ENCODE data around the gene MEPCE. TPM values are rescaled to one million over a fixed set of nuclear protein-coding genes. Genes with fewer than 3 reads are reported as not detected.

Gene MEPCE
- total and polyA plus RNA-seq, 9 of the 15 experiments (the other 6 are each of a cell fraction or from before 2014, with no cell fraction given) = 10.9 to 76.3 (median 44.1) TPM

- TF ChIP-seq NFE2 (IDR thresholded peaks at IDR 0.05; ENCODE audit: low read depth) = peak; percentile 82
- no peak for TF ChIP-seq ZNF785 (CRISPR knock-in tag; IDR thresholded peaks at IDR 0.05)
- TF ChIP-seq HLTF (IDR thresholded peaks at IDR 0.05) = peak; percentile 82; the same call in 1 of the 2 replicates
- peak; percentile 85; the same call in 1 of the 2 replicates for TF ChIP-seq FOXP4 (CRISPR knock-in tag; IDR thresholded peaks at IDR 0.05; ENCODE audit: borderline replicate concordance)
- TF ChIP-seq PURB (CRISPR knock-in tag; IDR thresholded peaks at IDR 0.05; ENCODE audit: low read depth) = no peak
- no peak for TF ChIP-seq SMAD1 (IDR thresholded peaks at IDR 0.05; ENCODE audit: low read depth, low read length, partially characterized antibody)
- TF ChIP-seq SNRNP70 (optimal IDR thresholded peaks at IDR 0.05; ENCODE audit: low read depth, low read length) = no peak
- TF ChIP-seq ELF4 (CRISPR knock-in tag; IDR thresholded peaks at IDR 0.05) = peak; percentile 68; the same call in 1 of the 2 replicates
- TF ChIP-seq PTBP1 (IDR thresholded peaks at IDR 0.05; ENCODE audit: low read depth, low read length) = no peak
- TF ChIP-seq E2F4 (CRISPR knock-in tag; IDR thresholded peaks at IDR 0.05; ENCODE audit: low read depth) = peak; percentile 62; the same call in 1 of the 2 replicates
- TF ChIP-seq STAT5A (IDR thresholded peaks at IDR 0.05; ENCODE audit: borderline replicate concordance, low read length) = 0 out of 2 replicates have a peak, but pooled peaks have one; percentile 40
- TF ChIP-seq GATA2 (CRISPR knock-in tag; IDR thresholded peaks at IDR 0.05) = no peak
- TF ChIP-seq ZNF639 (CRISPR knock-in tag; conservative IDR thresholded peaks at IDR 0.05 in 1 of 2, IDR thresholded peaks at IDR 0.05 in 1 of 2) = no peak
- no peak for TF ChIP-seq ELK1 (CRISPR knock-in tag; IDR thresholded peaks at IDR 0.05)
- peak; percentile 95 for TF ChIP-seq ATF7 (IDR thresholded peaks at IDR 0.05)
- no peak for TF ChIP-seq COPS2 (conservative IDR thresholded peaks at IDR 0.05)
- TF ChIP-seq MEF2A (IDR thresholded peaks at IDR 0.05; ENCODE audit: control insufficient read depth, low read depth, low read length) = no peak
- no peak; the same call in 1 of the 2 replicates for TF ChIP-seq KLF6 (CRISPR knock-in tag; IDR thresholded peaks at IDR 0.05; ENCODE audit: borderline replicate concordance)
- peak; percentile 89 for TF ChIP-seq EP400 (IDR thresholded peaks at IDR 0.05)
- TF ChIP-seq ZNF778 (CRISPR knock-in tag; IDR thresholded peaks at IDR 0.05) = no peak
Observed at GRCh38 chr7:100428967-100429636, 529 bp upstream of the MEPCE start (continued).
